B cell (primary cell): ENCODE results near the gene AAK1.

Source experiments
- EZH2 ChIP-seq: IDR thresholded peaks from 2 replicates; pipeline ENCODE4 v1.6.1; 2012; ENCODE audit warnings: borderline replicate concordance, low read depth, mild to moderate bottlenecking, moderate library complexity, low read length; ENCODE audit not compliant: insufficient read depth, poor library complexity, severe bottlenecking
- TF ChIP-seq, protein P1 (sequence below): fragments of 200-600 bp; IDR thresholded peaks from one replicate; pipeline ENCODE4 v1.8.0; 2022; ENCODE audit warnings: antibody characterized with exemption, mild to moderate bottlenecking

DNA sequence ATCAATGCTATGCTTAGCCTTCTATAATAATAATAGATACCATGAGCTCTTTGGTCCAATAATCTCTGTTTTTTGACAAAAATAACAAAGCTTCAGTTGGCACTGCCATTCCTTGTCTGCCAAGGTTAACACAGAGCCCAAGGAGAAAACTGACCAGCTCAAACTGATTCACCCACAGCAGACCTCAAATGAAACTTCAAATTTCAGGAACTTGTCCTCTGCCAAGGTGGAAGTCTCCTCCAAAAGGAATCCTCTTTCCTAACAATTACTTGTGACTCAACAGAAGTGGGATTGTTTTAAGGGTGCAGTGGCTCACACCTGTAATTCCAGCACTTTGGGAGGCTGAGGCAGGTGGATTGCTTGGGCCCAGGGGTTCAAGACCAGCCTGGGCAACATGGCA lies 12.1 kb downstream of the AAK1 start:
- TF ChIP-seq, protein P1, sequence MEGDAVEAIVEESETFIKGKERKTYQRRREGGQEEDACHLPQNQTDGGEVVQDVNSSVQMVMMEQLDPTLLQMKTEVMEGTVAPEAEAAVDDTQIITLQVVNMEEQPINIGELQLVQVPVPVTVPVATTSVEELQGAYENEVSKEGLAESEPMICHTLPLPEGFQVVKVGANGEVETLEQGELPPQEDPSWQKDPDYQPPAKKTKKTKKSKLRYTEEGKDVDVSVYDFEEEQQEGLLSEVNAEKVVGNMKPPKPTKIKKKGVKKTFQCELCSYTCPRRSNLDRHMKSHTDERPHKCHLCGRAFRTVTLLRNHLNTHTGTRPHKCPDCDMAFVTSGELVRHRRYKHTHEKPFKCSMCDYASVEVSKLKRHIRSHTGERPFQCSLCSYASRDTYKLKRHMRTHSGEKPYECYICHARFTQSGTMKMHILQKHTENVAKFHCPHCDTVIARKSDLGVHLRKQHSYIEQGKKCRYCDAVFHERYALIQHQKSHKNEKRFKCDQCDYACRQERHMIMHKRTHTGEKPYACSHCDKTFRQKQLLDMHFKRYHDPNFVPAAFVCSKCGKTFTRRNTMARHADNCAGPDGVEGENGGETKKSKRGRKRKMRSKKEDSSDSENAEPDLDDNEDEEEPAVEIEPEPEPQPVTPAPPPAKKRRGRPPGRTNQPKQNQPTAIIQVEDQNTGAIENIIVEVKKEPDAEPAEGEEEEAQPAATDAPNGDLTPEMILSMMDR = no peak
- TF ChIP-seq EZH2 = no peak
